Stomach (tissue), 4 donors: Measurements from ENCODE around the gene NLK.

Source experiments
- CTCF ChIP-seq, 7 experiments: fragments of 450-650 bp in 4 of 7; fragments of 200-600 bp in 3 of 7; sonication (generic) in 3 of 7; IDR thresholded peaks; one replicate each; pipeline ENCODE4 v1.5.1; 2016 to 2019; ENCODE audit warnings: antibody characterized with exemption in 7 of 7, control low read depth in 2 of 7, mild to moderate bottlenecking in 1 of 7
- POLR2A ChIP-seq, 4 donors: fragments of 450-650 bp; IDR thresholded peaks; one replicate each; pipeline ENCODE4 v1.6.1; 2016; ENCODE audit warnings: antibody characterized with exemption in 4 of 4, control low read depth in 2 of 4, mild to moderate bottlenecking in 1 of 4, moderate library complexity in 1 of 4
- POLR2AphosphoS5 ChIP-seq, 3 donors: sonication (generic); formaldehyde crosslinking; IDR thresholded peaks; one replicate each; pipeline ENCODE4 v1.6.1; 2016; ENCODE audit warnings: antibody characterized with exemption in 3 of 3

- TF ChIP-seq POLR2AphosphoS5 (IDR thresholded peaks at IDR 0.05), result no peak
- TF ChIP-seq CTCF (IDR thresholded peaks at IDR 0.05), result no peak
- TF ChIP-seq POLR2A (IDR thresholded peaks at IDR 0.05), result no peak
Measured at GRCh38 chr17:28199728-28200127, 157.3 kb downstream of the NLK start.
